GM18951 (cell line): Measurements from ENCODE around the gene CCDC51.
"Not testable (repeated sequence)": the region's sequence is repeated elsewhere in the genome, so short reads cannot be mapped to it uniquely, and the experiment has no call there.

Experiments used
- POLR2A ChIP-seq: IDR thresholded peaks from 4 replicates; pipeline ENCODE4 v1.6.1; 2011; ENCODE audit warnings: mild to moderate bottlenecking; ENCODE audit not compliant: insufficient read length, insufficient read depth; ENCODE audit errors: extremely low read depth
- in situ Hi-C: fragments of 300-500 bp; cut with MboI; formaldehyde crosslinking; loops from one replicate; pipeline ENCODE4 v1.12.0; 2022; ENCODE audit warnings: low sequenced_read_pairs, mixed read lengths, inconsistent platforms; ENCODE audit not compliant: unreplicated experiment

The CCDC51 gene, protein sequence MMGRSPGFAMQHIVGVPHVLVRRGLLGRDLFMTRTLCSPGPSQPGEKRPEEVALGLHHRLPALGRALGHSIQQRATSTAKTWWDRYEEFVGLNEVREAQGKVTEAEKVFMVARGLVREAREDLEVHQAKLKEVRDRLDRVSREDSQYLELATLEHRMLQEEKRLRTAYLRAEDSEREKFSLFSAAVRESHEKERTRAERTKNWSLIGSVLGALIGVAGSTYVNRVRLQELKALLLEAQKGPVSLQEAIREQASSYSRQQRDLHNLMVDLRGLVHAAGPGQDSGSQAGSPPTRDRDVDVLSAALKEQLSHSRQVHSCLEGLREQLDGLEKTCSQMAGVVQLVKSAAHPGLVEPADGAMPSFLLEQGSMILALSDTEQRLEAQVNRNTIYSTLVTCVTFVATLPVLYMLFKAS

DNA sequence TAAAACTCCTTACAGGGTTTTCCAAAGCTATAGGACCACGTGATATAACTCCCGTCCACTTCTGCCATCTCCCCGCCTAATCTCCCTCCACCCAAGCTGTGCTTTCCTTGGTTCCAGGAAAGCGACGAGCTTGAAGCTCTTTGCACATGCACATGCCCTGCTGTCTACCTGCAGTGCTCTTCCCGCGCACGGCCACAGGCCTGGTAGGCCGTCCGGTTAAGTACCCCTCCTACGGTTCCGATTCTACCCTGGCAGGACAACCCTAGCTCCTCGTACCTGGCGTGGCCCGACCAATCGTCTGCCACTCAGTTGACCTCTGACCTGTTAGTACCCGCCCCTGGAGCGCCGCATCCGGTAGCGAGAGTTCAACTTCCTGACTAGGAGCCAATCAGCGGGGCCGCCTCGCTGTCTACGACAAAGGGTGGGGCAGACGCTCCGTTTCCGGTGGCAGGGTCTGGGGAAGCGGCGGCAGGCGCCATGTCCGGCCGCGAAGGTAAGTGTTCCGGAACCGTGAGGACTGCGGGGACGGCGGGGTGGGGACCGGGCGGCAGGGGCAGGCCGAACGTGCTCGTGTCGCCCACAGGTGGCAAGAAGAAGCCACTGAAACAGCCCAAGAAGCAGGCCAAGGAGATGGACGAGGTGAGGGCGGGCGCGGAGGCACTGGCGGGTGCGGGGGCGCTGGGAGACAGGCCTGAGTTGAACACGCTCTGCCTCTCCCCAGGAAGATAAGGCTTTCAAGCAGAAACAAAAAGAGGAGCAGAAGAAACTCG, at the start of gene CCDC51, which contains the start of gene TMA7:
CCDC51 (minus strand) TSS at position 300 of the 770 bp plus-strand sequence. CDS start 4,991 bp downstream, outside the sequence.
TMA7 (plus strand) TSS at position 438 of the 770 bp plus-strand sequence; CDS start at position 478, 40 bp downstream.
- in situ Hi-C loops = loop anchor here (10.0 kb wide), 1 partner anchor 165 kb away; no protein-coding TSS in a partner anchor
- peak; percentile 82 for TF ChIP-seq POLR2A

DNA sequence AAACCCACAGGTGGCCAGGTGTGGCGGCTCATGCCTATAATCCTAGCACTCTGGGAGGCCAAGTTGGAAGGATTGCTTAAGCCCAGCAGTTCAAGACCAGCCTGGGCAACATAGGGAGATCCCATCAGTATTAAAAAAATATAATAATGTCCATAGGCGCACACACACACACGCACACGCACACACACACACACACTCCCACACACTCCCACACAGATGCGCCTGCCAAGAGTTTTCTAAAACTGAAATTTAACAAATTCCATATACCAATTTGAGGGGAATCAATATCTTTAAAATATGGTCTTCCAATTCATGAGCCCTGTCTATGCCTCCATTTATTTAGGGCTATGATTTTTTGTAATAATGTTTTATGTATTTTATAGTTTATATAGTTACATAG, 47.0 kb upstream of the CCDC51 start:
- in situ Hi-C loops = no loop called here
- TF ChIP-seq POLR2A = no peak

DNA sequence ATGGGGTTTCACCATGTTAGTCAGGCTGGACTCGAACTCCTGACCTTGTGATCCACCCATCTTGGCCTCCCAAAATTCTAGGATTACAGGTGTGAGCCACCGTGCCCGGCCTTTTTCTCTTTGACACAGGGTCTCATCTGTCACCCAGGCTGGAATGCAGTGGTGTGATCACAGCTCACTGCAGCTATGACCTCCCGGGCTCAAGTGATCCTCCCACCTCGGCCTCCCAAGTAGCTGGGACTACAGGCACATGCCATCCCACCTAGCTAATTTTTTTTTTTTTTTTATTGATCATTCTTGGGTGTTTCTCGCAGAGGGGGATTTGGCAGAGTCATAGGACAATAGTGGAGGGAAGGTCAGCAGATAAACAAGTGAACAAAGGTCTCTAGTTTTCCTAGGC, 42.9 kb upstream of the CCDC51 start:
- in situ Hi-C loops = not testable (repeated sequence)

DNA sequence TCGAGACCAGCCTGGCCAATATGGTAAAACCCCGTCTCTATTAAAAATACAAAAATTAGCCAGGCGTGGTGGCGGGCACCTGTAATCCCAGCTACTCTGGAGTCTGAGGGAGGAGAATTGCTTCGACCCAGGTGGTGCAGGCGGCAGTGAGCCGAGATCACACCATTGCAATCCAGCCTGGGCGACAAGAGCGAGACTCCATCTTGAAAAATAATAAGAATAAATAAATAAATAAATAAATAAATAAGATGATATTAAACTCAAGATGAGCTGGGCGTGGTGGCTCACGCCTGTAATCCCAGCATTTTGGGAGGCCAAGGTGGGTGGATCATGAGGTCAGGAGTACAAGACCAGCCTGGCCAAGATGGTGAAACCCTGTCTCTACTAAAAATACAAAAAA, 41.0 kb upstream of the CCDC51 start:
- in situ Hi-C loops = not testable (repeated sequence)

DNA sequence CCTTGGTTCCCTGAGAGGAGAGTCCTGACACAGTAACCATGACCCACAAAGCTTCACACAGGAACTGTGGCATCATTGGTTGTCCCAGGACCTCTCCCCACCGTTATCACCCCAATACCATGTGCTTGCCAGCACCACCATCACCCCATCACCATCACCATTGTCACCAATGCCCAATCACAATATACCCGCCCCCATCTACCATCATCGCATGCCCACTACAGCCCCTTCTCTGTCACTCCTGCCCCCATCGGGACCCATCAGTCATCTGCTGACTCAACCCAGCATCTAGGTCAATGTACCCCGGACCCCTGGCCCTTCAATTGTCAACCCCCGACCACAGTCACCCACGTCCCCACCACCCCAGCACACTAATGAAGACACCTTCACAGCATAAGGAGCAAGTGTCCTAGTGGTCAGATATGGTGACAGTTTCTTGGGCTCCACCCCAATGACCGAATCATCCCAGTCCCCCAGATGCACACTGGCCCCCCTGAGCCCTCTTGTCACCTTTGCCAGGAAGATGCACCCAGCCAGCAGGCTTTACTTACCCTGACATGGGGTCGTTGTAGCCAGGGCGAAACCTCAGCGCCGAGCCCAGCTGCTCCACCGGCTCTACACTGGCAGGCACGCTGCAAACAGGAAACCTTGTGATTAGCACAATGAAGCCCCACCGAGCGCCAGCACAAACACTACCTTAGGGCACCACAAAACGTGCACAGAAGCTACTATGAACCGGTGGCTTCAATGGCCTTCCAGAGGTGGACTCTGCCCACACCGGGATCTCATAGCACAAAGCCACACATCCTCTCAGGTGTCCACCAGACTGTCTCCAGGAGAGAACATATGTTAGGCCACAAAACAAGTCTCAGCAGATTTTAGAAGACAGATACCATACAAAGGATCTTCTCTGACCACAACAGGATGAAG, 39.0 kb upstream of the CCDC51 start:
- in situ Hi-C loops = no loop called here
- no peak for TF ChIP-seq POLR2A

DNA sequence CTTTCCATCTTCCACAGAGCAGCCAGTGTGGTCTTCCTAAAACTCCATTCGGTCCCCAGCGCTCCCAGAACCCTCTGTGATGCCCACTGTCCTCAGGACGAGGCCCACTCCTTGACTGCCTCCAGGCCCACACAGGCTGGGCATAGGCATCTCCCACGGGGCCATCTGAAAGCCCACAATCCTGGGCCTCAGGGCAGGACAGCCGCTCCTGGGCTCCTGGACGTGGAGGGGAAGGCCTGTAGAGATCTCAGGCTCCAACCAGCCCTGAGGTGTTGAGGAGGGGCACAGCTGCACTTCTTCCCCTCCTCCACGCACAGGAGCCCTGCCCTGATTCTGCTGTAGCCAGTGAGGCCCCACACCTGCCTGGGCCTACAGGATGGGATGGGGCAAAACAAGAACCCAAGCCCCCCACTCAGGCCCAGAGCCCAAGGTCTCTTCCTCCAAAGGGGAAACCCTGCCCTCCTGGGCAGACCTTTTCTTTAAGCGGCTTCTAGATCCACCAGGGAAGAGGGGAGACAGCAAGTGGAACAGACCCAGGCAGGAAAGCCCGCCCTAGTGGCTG, 38.1 kb upstream of the CCDC51 start:
- no peak for TF ChIP-seq POLR2A
- in situ Hi-C loops = no loop called here

DNA sequence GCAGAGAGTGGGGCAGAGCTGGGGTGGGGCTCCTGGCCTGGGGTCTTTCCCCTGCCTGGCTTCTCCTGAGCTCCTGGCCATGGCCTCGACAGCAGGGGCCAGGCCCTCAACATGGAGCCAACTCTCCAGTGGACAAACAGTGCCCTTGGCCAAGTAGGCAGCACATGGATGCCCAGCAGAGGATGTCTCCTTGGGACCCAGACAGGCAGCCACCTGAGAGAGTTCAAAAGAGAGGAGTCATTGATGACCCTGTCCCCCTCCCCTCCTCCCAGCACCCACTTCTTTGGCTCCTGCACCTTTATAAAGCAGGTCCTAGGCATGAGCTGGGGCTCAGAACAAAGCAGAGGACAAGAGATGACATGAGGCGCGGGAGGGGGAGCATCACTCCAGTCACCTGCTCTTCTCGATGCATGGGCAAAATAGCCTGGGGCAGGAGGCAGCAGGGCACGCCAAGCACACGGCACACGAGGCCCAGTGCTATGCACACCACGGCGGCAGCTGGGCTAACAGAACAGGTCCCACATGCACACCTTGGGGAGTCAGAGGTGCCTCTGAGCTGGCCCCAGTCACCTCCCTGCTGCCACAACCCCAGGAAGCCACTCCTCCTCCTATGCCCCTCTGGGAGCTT, 36.6 kb upstream of the CCDC51 start:
- no peak for TF ChIP-seq POLR2A
- in situ Hi-C loops = no loop called here

DNA sequence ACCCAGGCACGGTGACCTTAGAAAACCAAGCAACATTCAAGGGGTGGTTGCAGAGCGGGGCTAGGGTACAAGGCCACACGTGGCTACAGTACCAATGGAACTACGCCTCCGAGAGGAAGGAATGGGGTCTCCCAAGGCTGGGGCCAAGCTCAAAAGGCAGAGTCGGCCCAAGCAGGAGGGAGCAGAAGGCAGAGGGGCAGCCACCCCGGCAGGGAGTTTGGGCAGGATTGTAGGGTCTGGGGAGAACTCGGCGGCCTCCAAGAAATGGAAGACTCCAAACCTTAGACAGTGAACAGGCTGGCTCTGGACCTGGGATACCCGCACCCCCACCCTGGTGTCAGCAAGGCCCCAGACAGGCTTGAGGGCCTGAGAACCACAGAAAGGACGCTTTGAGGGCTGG, 35.3 kb upstream of the CCDC51 start:
- in situ Hi-C loops = no loop called here
- no peak for TF ChIP-seq POLR2A

DNA sequence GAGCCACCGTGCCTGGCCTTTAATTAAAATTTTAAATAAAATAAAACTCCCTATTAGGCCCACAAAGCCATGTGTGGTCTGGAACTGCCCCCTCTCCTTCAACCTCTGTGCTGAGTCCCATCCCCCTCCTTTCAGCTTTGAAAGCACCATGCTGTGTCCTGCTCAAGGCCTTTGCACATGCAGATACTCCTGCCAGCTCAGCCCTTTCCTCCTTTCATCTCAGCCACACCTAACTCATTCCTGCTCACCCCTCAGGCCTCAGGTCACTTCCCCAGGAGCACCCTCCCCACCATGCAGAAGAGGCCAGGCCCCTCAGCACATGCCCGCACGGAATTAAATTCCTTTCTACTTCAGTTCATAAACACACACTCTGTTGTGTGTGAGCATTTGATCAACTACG, 34.7 kb upstream of the CCDC51 start:
- TF ChIP-seq POLR2A = no peak
- in situ Hi-C loops = no loop called here

DNA sequence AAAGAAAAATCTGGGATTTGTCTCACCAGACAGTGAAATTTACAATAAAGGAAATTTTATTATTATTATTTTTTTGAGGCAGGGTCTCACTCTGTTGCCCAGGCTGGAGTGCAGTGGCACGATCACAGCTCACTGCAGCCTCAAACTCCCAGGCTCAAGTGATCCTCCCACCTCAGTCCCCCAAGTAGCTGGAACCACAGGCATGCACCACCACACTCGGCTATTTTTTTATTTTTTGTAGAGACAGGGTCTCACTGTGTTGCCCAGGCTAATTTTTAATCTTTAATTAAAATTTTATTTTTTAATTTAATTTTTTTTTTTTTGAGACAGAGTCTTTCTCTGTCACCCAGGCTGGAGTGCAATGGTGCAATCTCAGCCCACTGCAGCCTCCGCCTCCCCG, 34.1 kb upstream of the CCDC51 start:
- in situ Hi-C loops = not testable (repeated sequence)

DNA sequence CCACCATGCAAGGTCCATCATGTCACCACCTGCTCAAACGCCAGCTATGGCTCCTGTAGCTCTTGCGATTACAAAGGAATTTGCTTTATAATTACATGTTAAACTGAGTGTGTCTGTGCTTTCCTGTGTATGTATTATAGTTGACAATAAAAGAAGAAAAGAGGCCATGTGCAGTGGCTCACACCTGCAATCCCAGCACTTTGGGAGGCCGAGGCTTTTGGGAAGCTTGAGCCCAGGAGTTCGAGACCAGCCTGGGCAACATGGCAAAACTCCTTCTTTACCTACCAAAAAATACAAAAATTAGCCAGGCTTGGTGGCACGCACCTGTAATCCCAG, 33.7 kb upstream of the CCDC51 start:
- in situ Hi-C loops = no loop called here
- no peak for TF ChIP-seq POLR2A

DNA sequence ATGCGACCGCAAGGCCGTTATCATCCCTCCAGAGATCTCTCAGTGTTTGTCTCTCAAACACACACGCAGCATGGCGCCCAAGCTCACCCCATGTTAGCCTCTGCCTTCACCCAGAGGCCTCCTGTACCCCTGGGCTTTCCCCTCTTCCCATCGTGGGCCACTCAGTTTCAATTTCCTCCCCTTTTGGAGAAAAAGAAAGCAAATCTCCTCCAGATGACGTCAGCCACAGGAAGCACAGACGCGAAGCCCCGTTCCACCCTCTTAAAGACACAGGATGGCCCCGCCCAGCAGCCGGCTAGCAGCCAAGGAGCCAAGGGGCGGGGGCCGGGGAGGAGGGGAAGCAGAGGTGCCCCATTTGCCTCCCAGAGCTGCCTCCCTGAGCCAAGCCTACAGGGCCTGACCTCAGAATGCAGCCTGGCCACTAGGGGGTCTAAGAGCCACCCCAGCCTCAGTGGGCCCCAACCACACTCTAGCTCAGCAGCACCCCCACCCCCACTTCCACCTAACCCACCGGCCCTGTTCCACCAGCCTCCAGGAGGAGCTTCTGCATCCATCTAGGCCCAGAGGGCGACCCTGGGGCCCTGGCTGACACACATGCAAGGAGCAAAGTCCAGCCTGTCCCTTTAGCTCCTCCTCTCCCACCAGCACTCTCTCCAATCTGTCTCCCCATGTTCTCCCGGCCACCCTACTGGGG, 33.2 kb upstream of the CCDC51 start:
- peak; percentile 79 for TF ChIP-seq POLR2A
- in situ Hi-C loops = no loop called here
